Colonic mucosa (tissue), 4 donors: ENCODE results near the gene GATC. TPM values are rescaled to one million over a fixed set of nuclear protein-coding genes. Genes with fewer than 3 reads are reported as not detected.

Experiments used
- DNase-seq: peaks from one replicate; pipeline ENCODE4 v3.0.0-alpha.2; 2020
- H3K27ac ChIP-seq: fragments of 200-600 bp; one replicate; pipeline ENCODE4 v1.8.0; 2021
- H3K27me3 ChIP-seq: fragments of 200-600 bp; one replicate; pipeline ENCODE4 v1.8.0; 2021
- H3K36me3 ChIP-seq: fragments of 200-600 bp; one replicate; pipeline ENCODE4 v1.8.0; 2021
- H3K4me1 ChIP-seq: fragments of 200-600 bp; one replicate; pipeline ENCODE4 v1.8.0; 2021; ENCODE audit warnings: mild to moderate bottlenecking
- H3K4me3 ChIP-seq: fragments of 200-600 bp; one replicate; pipeline ENCODE4 v1.8.0; 2021
- H3K9ac ChIP-seq, 2 donors: one replicate each; pipeline ENCODE4 v1.7.0; 2013; ENCODE audit warnings: control low read depth in 2 of 2, low read depth in 2 of 2, low read length in 2 of 2
- H3K9me3 ChIP-seq: fragments of 200-600 bp; one replicate; pipeline ENCODE4 v1.8.0; 2021
- intact Hi-C: fragments of 100-400 bp; cut with DNase I; formaldehyde crosslinking; loops from one replicate; pipeline ENCODE4 v1.14.1; 2022
- total RNA-seq, 2 donors: library from RNA; stranded (reverse); fragmentation: NEBNext Ultra II Directional in 1 of 2; extraction: Animal tissue kit (Norgen Biotek cat#: 25700) in 1 of 2; gene quantifications; one replicate each; pipeline ENCODE4 v1.2.1, GENCODE V29; 2021
- TF ChIP-seq, protein P1 (sequence below): fragments of 200-600 bp; IDR thresholded peaks from one replicate; pipeline ENCODE4 v1.8.0; 2022; ENCODE audit warnings: antibody characterized with exemption, mild to moderate bottlenecking
- donor health status: healthy.
- donor health status: DM: no; HTN: no; CAD: no.
- donor health status: DM: no; HTN: no; CAD: no.

GATC gene
- total RNA-seq, 2 donors from 2014 or later = 34.1 to 43.3 TPM

- no peak overlapping the region for H3K4me3 ChIP-seq
- no peak overlapping the region for H3K9ac ChIP-seq
- TF ChIP-seq, protein P1, sequence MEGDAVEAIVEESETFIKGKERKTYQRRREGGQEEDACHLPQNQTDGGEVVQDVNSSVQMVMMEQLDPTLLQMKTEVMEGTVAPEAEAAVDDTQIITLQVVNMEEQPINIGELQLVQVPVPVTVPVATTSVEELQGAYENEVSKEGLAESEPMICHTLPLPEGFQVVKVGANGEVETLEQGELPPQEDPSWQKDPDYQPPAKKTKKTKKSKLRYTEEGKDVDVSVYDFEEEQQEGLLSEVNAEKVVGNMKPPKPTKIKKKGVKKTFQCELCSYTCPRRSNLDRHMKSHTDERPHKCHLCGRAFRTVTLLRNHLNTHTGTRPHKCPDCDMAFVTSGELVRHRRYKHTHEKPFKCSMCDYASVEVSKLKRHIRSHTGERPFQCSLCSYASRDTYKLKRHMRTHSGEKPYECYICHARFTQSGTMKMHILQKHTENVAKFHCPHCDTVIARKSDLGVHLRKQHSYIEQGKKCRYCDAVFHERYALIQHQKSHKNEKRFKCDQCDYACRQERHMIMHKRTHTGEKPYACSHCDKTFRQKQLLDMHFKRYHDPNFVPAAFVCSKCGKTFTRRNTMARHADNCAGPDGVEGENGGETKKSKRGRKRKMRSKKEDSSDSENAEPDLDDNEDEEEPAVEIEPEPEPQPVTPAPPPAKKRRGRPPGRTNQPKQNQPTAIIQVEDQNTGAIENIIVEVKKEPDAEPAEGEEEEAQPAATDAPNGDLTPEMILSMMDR = no peak
- H3K27me3 ChIP-seq = no peaks in the 10 kb centered on the region
- intact Hi-C loops = no loop called here
- H3K4me1 ChIP-seq = no peaks in the 10 kb centered on the region
- DNase-seq = no peak
- no peak overlapping the region for H3K27ac ChIP-seq
- H3K9me3 ChIP-seq = no peaks in the 10 kb centered on the region
- H3K36me3 ChIP-seq = peaks cover 41% of the 10 kb centered on the region
Observed at GRCh38 chr12:120462099-120462640, 15.9 kb downstream of the GATC start.

DNA sequence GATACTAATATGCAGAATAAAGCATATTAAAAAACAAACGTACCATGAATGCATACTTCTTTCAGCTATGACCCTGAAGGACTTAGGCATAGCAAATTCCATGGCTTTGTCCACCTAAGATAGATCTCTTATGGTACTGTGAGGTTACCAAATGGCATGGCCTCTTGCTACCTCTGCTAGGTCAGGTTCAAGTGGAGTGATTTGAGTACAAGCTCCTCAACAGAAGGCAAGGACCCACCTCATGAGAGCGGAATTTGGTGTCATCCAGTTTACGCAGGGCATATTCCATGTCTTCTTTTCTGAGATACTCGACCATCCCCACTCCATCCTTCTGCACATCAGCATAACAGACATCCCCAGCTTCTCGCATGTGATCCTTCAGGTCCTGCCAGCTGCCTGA, 17.5 kb downstream of the GATC start:
- H3K4me3 ChIP-seq = no peak overlapping the region
- TF ChIP-seq, protein P1 = no peak
- H3K9me3 ChIP-seq = no peaks in the 10 kb centered on the region
- H3K9ac ChIP-seq = no peak overlapping the region
- H3K4me1 ChIP-seq = no peaks in the 10 kb centered on the region
- no peak overlapping the region for H3K27ac ChIP-seq
- no peak for DNase-seq
- H3K36me3 ChIP-seq = peaks cover 34% of the 10 kb centered on the region
- no peaks in the 10 kb centered on the region for H3K27me3 ChIP-seq
- intact Hi-C loops = no loop called here

DNA sequence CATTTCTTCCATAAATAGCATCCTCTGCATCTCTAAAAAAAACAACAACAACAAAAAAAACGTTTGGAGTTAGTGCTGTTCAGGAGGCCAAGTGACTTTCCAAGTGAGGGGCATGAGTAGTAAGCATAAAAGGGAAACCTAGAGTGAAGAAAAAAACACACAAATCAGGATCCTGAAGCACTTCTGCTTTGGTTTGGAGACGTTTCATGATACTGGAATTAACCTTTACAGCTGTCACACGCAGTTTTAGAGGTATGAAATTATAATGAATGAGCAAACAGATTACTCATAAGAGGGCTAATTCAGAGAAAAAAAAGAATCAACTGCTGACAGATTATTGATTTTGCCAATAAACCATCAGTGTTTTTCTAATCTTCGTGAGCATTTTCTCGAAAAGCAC, 19.5 kb downstream of the GATC start:
- intact Hi-C loops = no loop called here
- peaks cover 22% of the 10 kb centered on the region for H3K36me3 ChIP-seq
- peaks cover 3% of the 10 kb centered on the region for H3K4me1 ChIP-seq
- H3K4me3 ChIP-seq = no peak overlapping the region
- TF ChIP-seq, protein P1 = no peak
- no peaks in the 10 kb centered on the region for H3K27me3 ChIP-seq
- H3K9me3 ChIP-seq = no peaks in the 10 kb centered on the region
- no peak overlapping the region for H3K27ac ChIP-seq
- no peak overlapping the region for H3K9ac ChIP-seq
- no peak for DNase-seq

GRCh38 chr12:120466560-120467315, 20.5 kb downstream of the GATC start:
- Histone ChIP-seq H3K27me3 (no peaks in the 10 kb centered on the region), H3K9ac (no peak overlapping the region), H3K27ac (no peak overlapping the region), H3K9me3 (no peaks in the 10 kb centered on the region), H3K36me3 (peaks cover 22% of the 10 kb centered on the region), H3K4me1 (peaks cover 3% of the 10 kb centered on the region), H3K4me3 (no peak overlapping the region)
- intact Hi-C loops = no loop called here
- TF ChIP-seq, protein P1 = peak; percentile 23
- DNase-seq = peak; percentile 28

DNA sequence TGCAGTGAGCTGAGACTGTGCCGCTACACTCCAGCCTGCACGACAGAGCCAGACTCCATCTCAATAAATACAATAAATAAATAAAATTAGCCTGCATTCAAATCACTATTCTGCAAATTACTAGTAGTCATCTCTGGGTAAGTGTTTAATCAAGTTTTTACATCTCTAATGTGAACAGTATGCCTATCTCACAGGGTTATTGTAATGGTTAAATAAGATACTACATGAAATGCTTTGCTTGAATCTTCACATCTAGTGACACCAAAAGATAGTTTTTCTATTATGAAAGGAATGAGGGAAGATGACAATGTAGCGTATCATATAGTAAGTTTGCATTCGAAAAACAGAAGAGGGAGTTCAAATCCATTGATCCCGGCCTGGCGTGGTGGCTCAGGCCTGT, 21.2 kb downstream of the GATC start:
- Histone ChIP-seq H3K4me3 (no peak overlapping the region), H3K9me3 (no peaks in the 10 kb centered on the region), H3K4me1 (peaks cover 3% of the 10 kb centered on the region), H3K27me3 (no peaks in the 10 kb centered on the region), H3K9ac (no peak overlapping the region), H3K27ac (no peak overlapping the region), H3K36me3 (peaks cover 16% of the 10 kb centered on the region)
- DNase-seq = no peak
- intact Hi-C loops = no loop called here
- TF ChIP-seq, protein P1 = no peak
